K562 (cell line): ENCODE results near the gene SDC1. TPM values are rescaled to one million over a fixed set of nuclear protein-coding genes. Genes with fewer than 3 reads are reported as not detected.
A peak's percentile ranks its signal among the peaks of the same experiment; 100 is the strongest.

Experiments
- ARID4B ChIP-seq: sonication (generic); formaldehyde crosslinking; IDR thresholded peaks from 2 replicates; pipeline ENCODE4 v1.8.0; 2022; ENCODE audit warnings: mild to moderate bottlenecking, missing genetic modification reagents
- BRCA1 ChIP-seq, 2 experiments: fragments of 450-650 bp in 1 of 2; sonication (generic) in 1 of 2; formaldehyde crosslinking in 1 of 2; IDR thresholded peaks; 2 replicates each; pipeline versions ENCODE4 v1.5.0 to v1.6.1; 2017 to 2020; ENCODE audit warnings: mild to moderate bottlenecking in 1 of 2, missing genetic modification reagents in 1 of 2
- CEBPB ChIP-seq: fragments of 450-650 bp; IDR thresholded peaks from 2 replicates; pipeline ENCODE4 v1.6.1; 2016; ENCODE audit warnings: missing genetic modification characterization, missing compliant biosample characterization
- DMBX1 ChIP-seq: fragments of 250-450 bp; sonication (Bioruptor Pico); IDR thresholded peaks from 2 replicates; pipeline ENCODE4 v1.8.0; 2022; ENCODE audit warnings: inconsistent platforms, mild to moderate bottlenecking, moderate library complexity, borderline replicate concordance
- E2F6 ChIP-seq, 2 experiments: IDR thresholded peaks; 2 replicates each; pipeline ENCODE4 v1.6.1; 2011; ENCODE audit warnings: borderline replicate concordance in 1 of 2, control low read depth in 1 of 2, low read depth in 1 of 2, low read length in 1 of 2, mild to moderate bottlenecking in 1 of 2, mixed read lengths in 1 of 2, moderate library complexity in 1 of 2; ENCODE audit not compliant: insufficient read depth in 1 of 2, insufficient read length in 1 of 2, poor library complexity in 1 of 2, severe bottlenecking in 1 of 2; ENCODE audit errors: extremely low read depth in 1 of 2
- FOXK1 ChIP-seq: sonication (generic); formaldehyde crosslinking; IDR thresholded peaks from 2 replicates; pipeline ENCODE4 v1.8.0; 2022; ENCODE audit warnings: missing genetic modification reagents, mild to moderate bottlenecking, borderline replicate concordance
- HES1 ChIP-seq: fragments of 450-650 bp; IDR thresholded peaks from 2 replicates; pipeline ENCODE4 v1.6.1; 2016; ENCODE audit warnings: low read depth, mild to moderate bottlenecking, moderate library complexity
- HNRNPK ChIP-seq: fragments of 200-400 bp; formaldehyde crosslinking; IDR thresholded peaks from one replicate; pipeline ENCODE4 v1.6.1; 2018; ENCODE audit warnings: mild to moderate bottlenecking, low read depth, low read length; ENCODE audit not compliant: poor library complexity, severe bottlenecking
- MTF1 ChIP-seq: fragments of 250-450 bp; sonication (Bioruptor Pico); IDR thresholded peaks from 2 replicates; pipeline ENCODE4 v1.9.0; 2021; ENCODE audit warnings: moderate library complexity, mild to moderate bottlenecking, inconsistent platforms, borderline replicate concordance
- NBN ChIP-seq: fragments of 450-650 bp; IDR thresholded peaks from 2 replicates; pipeline ENCODE4 v1.6.1; 2016; ENCODE audit warnings: low read depth, mild to moderate bottlenecking
- NONO ChIP-seq, 2 experiments: fragments of 200-400 bp in 1 of 2; fragments of 450-650 bp in 1 of 2; formaldehyde crosslinking in 1 of 2; IDR thresholded peaks; 2 replicates each; pipeline ENCODE4 v1.6.1; 2017; ENCODE audit warnings: low read depth in 2 of 2, mild to moderate bottlenecking in 2 of 2, moderate library complexity in 2 of 2, low read length in 1 of 2
- POLR2AphosphoS5 ChIP-seq: IDR thresholded peaks from 2 replicates; pipeline ENCODE4 v1.6.1; 2011; ENCODE audit warnings: mild to moderate bottlenecking, low read depth, low read length, moderate library complexity; ENCODE audit not compliant: control insufficient read depth, insufficient read depth
- POLR2G ChIP-seq: fragments of 200-400 bp; formaldehyde crosslinking; IDR thresholded peaks from 2 replicates; pipeline ENCODE4 v1.6.1; 2017; ENCODE audit warnings: low read depth, mild to moderate bottlenecking, antibody characterized with exemption, low read length, moderate library complexity
- POLR3A ChIP-seq: IDR thresholded peaks from 2 replicates; pipeline ENCODE4 v1.6.1; 2011; ENCODE audit warnings: borderline replicate concordance, mild to moderate bottlenecking, moderate library complexity; ENCODE audit not compliant: insufficient read length, insufficient read depth; ENCODE audit errors: extremely low read depth
- RHOXF2B ChIP-seq: fragments of 250-450 bp; sonication (Bioruptor Pico); conservative IDR thresholded peaks from 2 replicates; pipeline ENCODE4 v1.5.1; 2021
- TBP ChIP-seq: optimal IDR thresholded peaks from 2 replicates; pipeline ENCODE3; 2011; ENCODE audit warnings: low read depth, low read length, improper control_type of control experiment
- ZNF232 ChIP-seq: sonication (generic); formaldehyde crosslinking; IDR thresholded peaks from 2 replicates; pipeline ENCODE4 v1.8.0; 2022; ENCODE audit warnings: mild to moderate bottlenecking, missing genetic modification reagents
- ZNF512 ChIP-seq: IDR thresholded peaks from 2 replicates; pipeline ENCODE4 v1.6.1; 2016; ENCODE audit warnings: missing genetic modification characterization, missing compliant biosample characterization
- ZZZ3 ChIP-seq: fragments of 450-650 bp; IDR thresholded peaks from 2 replicates; pipeline ENCODE4 v1.6.1; 2016; ENCODE audit warnings: antibody characterized with exemption, mild to moderate bottlenecking, moderate library complexity
- polyA plus RNA-seq, 8 experiments: library from polyadenylated mRNA; depleted of rRNA in 4 of 8; stranded (reverse) in 5 of 8; unstranded in 3 of 8; fragments of >200 nt; fragmentation: Nextera tagmentation in 2 of 8; fragmentation: Illumina TruSeq in 1 of 8; extraction: Ambion mirVana in 2 of 8; extraction: Trizol in 1 of 8; gene quantifications; 2 replicates each; pipeline versions ENCODE4 v1.2.1 to v1.2.3, GENCODE V29; 2011 to 2014; ENCODE audit warnings: inconsistent platforms in 1 of 8, missing spikeins in 1 of 8
- total RNA-seq, 7 experiments: library from RNA; depleted of rRNA in 6 of 7; stranded (reverse); fragments of >200 nt in 6 of 7; fragmentation: Illumina TruSeq in 2 of 7; extraction: Trizol in 2 of 7; gene quantifications; 2 replicates each; pipeline versions ENCODE4 v1.2.1 to v1.2.3, GENCODE V29; 2011 to 2021; ENCODE audit warnings: low replicate concordance in 1 of 7

SDC1 gene
- total and polyA plus RNA-seq, 9 of the 15 experiments (the other 6 are each of a cell fraction or from before 2014, with no cell fraction given): 0.06 to 2.7 (median 0.49) TPM

GRCh38 chr2:20241973-20242726 is 17.2 kb upstream of the SDC1 start (continued):
- TF ChIP-seq FOXK1 (CRISPR knock-in tag) (no peak), NONO (IDR thresholded peaks at IDR 0.05; ENCODE audit: low read depth in 2 of 2, low read length in 1 of 2) (no peak), RHOXF2B (no peak), MTF1 (no peak), BRCA1 (IDR thresholded peaks at IDR 0.05) (no peak), BRCA1 (CRISPR knock-in tag; IDR thresholded peaks at IDR 0.05) (no peak), POLR2G (peak; percentile 68), E2F6 (IDR thresholded peaks at IDR 0.05; ENCODE audit: borderline replicate concordance in 1 of 2, extremely low read depth in 1 of 2, insufficient read depth in 1 of 2, insufficient read length in 1 of 2, low read depth in 1 of 2, low read length in 1 of 2, poor library complexity in 1 of 2, severe bottlenecking in 1 of 2) (peak in 1 of 2 experiments; percentile 35), ZNF512 (no peak), CEBPB (tag) (no peak), HES1 (no peak), NBN (no peak), TBP (no peak), POLR2AphosphoS5 (no peak), ARID4B (no peak), ZZZ3 (no peak), DMBX1 (no peak), HNRNPK (no peak), POLR3A (no peak), ZNF232 (no peak)
